SK-N-SH (cell line): ENCODE results near the gene CSNK2A1. TPM values are rescaled to one million over a fixed set of nuclear protein-coding genes. Genes with fewer than 3 reads are reported as not detected.

Experiments used
- CTCF ChIA-PET: fragments of 300-600, 350-600 bp; formaldehyde crosslinking; extraction: SDS; loops from one replicate; lab custom pipeline; 2021; lab: Yijun Ruan, JAX
- POLR2A ChIA-PET: fragments of 350-600 bp; sonication (Branson Sonifier 250); formaldehyde crosslinking; extraction: SDS; loops from one replicate; lab custom pipeline; 2020; ENCODE audit warnings: antibody characterized with exemption, inconsistent platforms; lab: Yijun Ruan, JAX
- DNase-seq: peaks from one replicate; pipeline ENCODE4 v3.0.0; 2012
- H2AFZ ChIP-seq: fragments of 200-600 bp; sonication (generic); 2 replicates; pipeline ENCODE4 v1.8.1; 2016; ENCODE audit warnings: antibody characterized with exemption, mild to moderate bottlenecking, low read depth
- H3F3A ChIP-seq: fragments of 200-600 bp; sonication (generic); replicated peaks from 2 replicates; pipeline ENCODE3; 2016; ENCODE audit warnings: antibody characterized with exemption, mild to moderate bottlenecking; ENCODE audit not compliant: insufficient read depth
- H3K27ac ChIP-seq, 2 experiments: fragments of 200-500 bp in 1 of 2; fragments of 200-600 bp in 1 of 2; sonication (Bioruptor generic) in 1 of 2; sonication (generic), shearing (Covaris generic) in 1 of 2; 2 replicates each; pipeline versions ENCODE4 v1.5.1 to v1.6.1; 2014 to 2016; ENCODE audit warnings: low read depth in 2 of 2, inconsistent platforms in 1 of 2, low read length in 1 of 2, mild to moderate bottlenecking in 1 of 2, mixed read lengths in 1 of 2
- H3K27me3 ChIP-seq: fragments of 200-600 bp; sonication (generic), shearing (Covaris generic); 2 replicates; pipeline ENCODE4 v1.6.1; 2016; ENCODE audit warnings: mixed run types; ENCODE audit not compliant: insufficient read depth
- H3K36me3 ChIP-seq, 2 experiments: fragments of 200-500 bp in 1 of 2; fragments of 200-600 bp in 1 of 2; sonication (Bioruptor generic) in 1 of 2; sonication (generic) in 1 of 2; replicated peaks in 1 of 2; 2 replicates each; pipeline versions ENCODE3 to v1.5.1; 2014 to 2016; ENCODE audit warnings: low read length in 1 of 2, mild to moderate bottlenecking in 1 of 2; ENCODE audit not compliant: insufficient read depth in 2 of 2, control insufficient read depth in 1 of 2
- H3K4me1 ChIP-seq, 2 experiments: fragments of 200-500 bp in 1 of 2; fragments of 200-600 bp in 1 of 2; sonication (Bioruptor generic) in 1 of 2; sonication (generic), shearing (Covaris generic) in 1 of 2; 2 replicates each; pipeline versions ENCODE4 v1.5.1 to v1.6.1; 2014 to 2016; ENCODE audit warnings: low read depth in 1 of 2, low read length in 1 of 2, mixed run types in 1 of 2; ENCODE audit not compliant: insufficient read depth in 2 of 2, control insufficient read depth in 1 of 2
- H3K4me2 ChIP-seq: fragments of 200-600 bp; sonication (generic), shearing (Covaris generic); 2 replicates; pipeline ENCODE4 v1.6.1; 2017; ENCODE audit warnings: mixed run types
- H3K4me3 ChIP-seq, 2 experiments: fragments of 200-500 bp in 1 of 2; fragments of 200-600 bp in 1 of 2; sonication (Bioruptor generic) in 1 of 2; sonication (generic), shearing (Covaris generic) in 1 of 2; 2 replicates each; pipeline versions ENCODE4 v1.5.1 to v1.8.1; 2014 to 2016; ENCODE audit warnings: low read depth in 2 of 2, inconsistent platforms in 1 of 2, low read length in 1 of 2, mild to moderate bottlenecking in 1 of 2, mixed read lengths in 1 of 2, moderate library complexity in 1 of 2
- H3K79me2 ChIP-seq: fragments of 200-600 bp; sonication (generic); 2 replicates; pipeline ENCODE4 v1.8.1; 2017; ENCODE audit warnings: mild to moderate bottlenecking; ENCODE audit not compliant: insufficient read depth
- H3K9ac ChIP-seq: fragments of 200-600 bp; sonication (generic); 2 replicates; pipeline ENCODE4 v1.6.1; 2017; ENCODE audit warnings: mixed run types
- H3K9me2 ChIP-seq: fragments of 200-600 bp; sonication (generic); 2 replicates; pipeline ENCODE4 v1.6.1; 2017; ENCODE audit warnings: mixed run types
- H3K9me3 ChIP-seq: fragments of 200-600 bp; sonication (generic); 2 replicates; pipeline ENCODE4 v1.6.1; 2017; ENCODE audit warnings: mixed run types, mild to moderate bottlenecking, moderate library complexity
- H4K20me1 ChIP-seq: fragments of 200-600 bp; sonication (generic); 2 replicates; pipeline ENCODE4 v1.6.1; 2017; ENCODE audit warnings: mild to moderate bottlenecking, mixed run types; ENCODE audit not compliant: insufficient read depth
- CTCF ChIP-seq: fragments of 200-600 bp; sonication (generic); IDR thresholded peaks from 2 replicates; pipeline ENCODE4 v1.6.1; 2017; ENCODE audit warnings: antibody characterized with exemption, mild to moderate bottlenecking, moderate library complexity
- FOSL2 ChIP-seq: IDR thresholded peaks from 2 replicates; pipeline ENCODE4 v1.4.0; 2012; ENCODE audit warnings: low read depth, mild to moderate bottlenecking, moderate library complexity, borderline replicate concordance
- FOXM1 ChIP-seq: IDR thresholded peaks from 2 replicates; pipeline ENCODE4 v1.4.0; 2012; ENCODE audit warnings: low read depth, mild to moderate bottlenecking
- GABPA ChIP-seq: IDR thresholded peaks from 2 replicates; pipeline ENCODE4 v1.4.0; 2012; ENCODE audit warnings: low read depth, mild to moderate bottlenecking
- JUND ChIP-seq: IDR thresholded peaks from 2 replicates; pipeline ENCODE4 v1.4.0; 2012
- MEF2A ChIP-seq: IDR thresholded peaks from 2 replicates; pipeline ENCODE4 v1.4.0; 2012; ENCODE audit warnings: low read depth, borderline replicate concordance
- NFIC ChIP-seq: IDR thresholded peaks from 2 replicates; pipeline ENCODE4 v1.4.0; 2012; ENCODE audit warnings: borderline replicate concordance
- NRF1 ChIP-seq: IDR thresholded peaks from 2 replicates; pipeline ENCODE4 v1.6.1; 2012; ENCODE audit warnings: low read depth, mild to moderate bottlenecking, low read length
- PBX3 ChIP-seq: IDR thresholded peaks from 2 replicates; pipeline ENCODE4; 2012
- RAD21 ChIP-seq: IDR thresholded peaks from 2 replicates; pipeline ENCODE4 v1.6.1; 2012; ENCODE audit warnings: mild to moderate bottlenecking, low read length
- RCOR1 ChIP-seq: fragments of 150-350 bp; IDR thresholded peaks from 2 replicates; pipeline ENCODE4 v1.6.1; 2017; ENCODE audit warnings: antibody characterized with exemption, low read length
- RFX5 ChIP-seq: IDR thresholded peaks from 2 replicates; pipeline ENCODE4 v1.6.1; 2012; ENCODE audit warnings: mild to moderate bottlenecking, improper control_type of control experiment, low read length
- RXRA ChIP-seq: IDR thresholded peaks from 2 replicates; pipeline ENCODE4 v1.4.0; 2012; ENCODE audit warnings: low read depth, mild to moderate bottlenecking, borderline replicate concordance
- SIN3A ChIP-seq: IDR thresholded peaks from 2 replicates; pipeline ENCODE4 v1.6.1; 2012; ENCODE audit warnings: low read depth, mild to moderate bottlenecking, low read length, moderate library complexity, borderline replicate concordance
- TCF12 ChIP-seq: IDR thresholded peaks from 2 replicates; pipeline ENCODE4 v1.4.0; 2012
- ZBTB33 ChIP-seq: IDR thresholded peaks from 2 replicates; pipeline ENCODE4 v1.4.0; 2012; ENCODE audit warnings: low read depth, borderline replicate concordance
- WGBS: methylation state at CpG from one replicate; pipeline ENCODE4 v1.1.6; 2017; ENCODE audit warnings: low lambda C conversion rate; 5-methylcytosine and 5-hydroxymethylcytosine counted together
- polyA plus RNA-seq, 3 experiments: library from polyadenylated mRNA; depleted of rRNA; stranded (reverse); fragments of >200 nt; gene quantifications; 2 replicates each; pipeline ENCODE4 v1.2.3, GENCODE V29; 2012

CSNK2A1 gene
- polyA plus RNA-seq, 1 of the 3 experiments (the other 2 are of a cell fraction), result 61.9 TPM

GRCh38 chr20:437787-438486, 105.7 kb downstream of the CSNK2A1 start:
- H4K20me1 ChIP-seq, result no peaks in the 10 kb centered on the region
- H3K9me3 ChIP-seq, result no peaks in the 10 kb centered on the region
- H3K9ac ChIP-seq, result no peak overlapping the region
- H3K27ac ChIP-seq, result no peak overlapping the region
- no peak overlapping the region for H3K4me3 ChIP-seq
- H3K79me2 ChIP-seq, result 0 out of 2 replicates have a peak, but pooled peaks cover 4% of the 10 kb centered on the region
- H3F3A ChIP-seq, result peaks cover 8% of the 10 kb centered on the region
- no peaks in the 10 kb centered on the region; a peak in 1 of 4 replicates for H3K4me1 ChIP-seq
- no peaks in the 10 kb centered on the region for H3K9me2 ChIP-seq
- ChIA-PET POLR2A (no interaction called here), CTCF (interaction anchor here (1.0 to 1.8 kb wide), 5 partner anchors 13 to 301 kb away, joined by 3 to 6 read pairs (median 4); no protein-coding TSS in a partner anchor)
- no peak for DNase-seq
- no peak overlapping the region for H3K4me2 ChIP-seq
- no peak overlapping the region for H2AFZ ChIP-seq
- 89% methylated on average over 6 of the region's 6 CpGs for WGBS
- no peaks in the 10 kb centered on the region for H3K27me3 ChIP-seq
- peaks cover 47 to 73% of the 10 kb centered on the region in 2 experiments for H3K36me3 ChIP-seq
- TF ChIP-seq NRF1 (no peak), PBX3 (no peak), SIN3A (no peak), JUND (no peak), RFX5 (no peak), MEF2A (no peak), RAD21 (no peak), ZBTB33 (no peak), GABPA (no peak), CTCF (no peak), NFIC (no peak), FOXM1 (no peak), TCF12 (no peak), RXRA (no peak), FOSL2 (no peak), RCOR1 (no peak)
